ENCODE measurements around the gene MYH7B.

Gene MYH7B

DNA sequence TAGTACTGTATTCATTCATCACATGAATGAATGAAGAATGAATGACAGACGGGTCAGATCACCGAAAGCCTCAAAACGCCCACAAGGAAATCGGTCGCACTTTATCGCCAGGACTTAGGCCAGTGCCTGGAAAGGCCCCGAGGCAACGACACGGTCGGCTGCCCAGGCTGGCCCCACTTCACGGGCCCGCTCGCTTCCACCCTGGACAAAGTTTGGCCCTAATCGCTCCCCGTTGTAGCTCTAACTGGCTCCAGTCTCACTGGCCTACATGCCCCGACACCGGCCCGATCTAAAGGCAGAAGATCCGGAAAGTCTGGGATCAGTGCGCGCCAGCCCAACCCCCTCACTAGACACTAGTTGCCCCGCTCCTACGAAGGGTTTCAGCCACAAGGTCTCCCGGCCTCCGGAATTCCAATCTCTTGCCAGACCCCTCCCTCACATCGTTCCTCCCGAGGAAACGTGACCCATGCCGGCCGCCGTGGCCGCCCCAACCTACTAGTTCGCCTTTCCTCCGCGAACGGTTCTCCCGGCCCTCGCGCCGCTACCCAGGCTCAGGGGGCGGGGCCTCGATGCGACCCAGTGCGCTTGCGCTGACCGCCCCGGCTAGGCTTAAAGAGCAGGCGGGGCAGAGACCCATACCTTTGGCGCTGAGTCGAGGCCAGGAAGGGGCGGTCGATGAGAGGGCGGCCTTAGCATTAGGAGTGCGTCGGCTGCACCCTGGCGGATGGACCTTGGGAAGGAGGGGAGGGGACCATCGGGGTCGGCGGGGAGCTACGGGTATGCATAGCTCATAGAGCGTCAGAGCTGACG is at the start of gene MYH7B, which contains the start of gene GSS:
MYH7B (plus strand) TSS at position 638 of the 810 bp plus-strand sequence. CDS start 22,138 bp downstream, outside the sequence.
GSS (minus strand) TSS at position 576 of the 810 bp plus-strand sequence. CDS start 3,954 bp downstream, outside the sequence.
- peak; percentile 99 for DNase-seq (ENCODE audit: low spot score)

DNA sequence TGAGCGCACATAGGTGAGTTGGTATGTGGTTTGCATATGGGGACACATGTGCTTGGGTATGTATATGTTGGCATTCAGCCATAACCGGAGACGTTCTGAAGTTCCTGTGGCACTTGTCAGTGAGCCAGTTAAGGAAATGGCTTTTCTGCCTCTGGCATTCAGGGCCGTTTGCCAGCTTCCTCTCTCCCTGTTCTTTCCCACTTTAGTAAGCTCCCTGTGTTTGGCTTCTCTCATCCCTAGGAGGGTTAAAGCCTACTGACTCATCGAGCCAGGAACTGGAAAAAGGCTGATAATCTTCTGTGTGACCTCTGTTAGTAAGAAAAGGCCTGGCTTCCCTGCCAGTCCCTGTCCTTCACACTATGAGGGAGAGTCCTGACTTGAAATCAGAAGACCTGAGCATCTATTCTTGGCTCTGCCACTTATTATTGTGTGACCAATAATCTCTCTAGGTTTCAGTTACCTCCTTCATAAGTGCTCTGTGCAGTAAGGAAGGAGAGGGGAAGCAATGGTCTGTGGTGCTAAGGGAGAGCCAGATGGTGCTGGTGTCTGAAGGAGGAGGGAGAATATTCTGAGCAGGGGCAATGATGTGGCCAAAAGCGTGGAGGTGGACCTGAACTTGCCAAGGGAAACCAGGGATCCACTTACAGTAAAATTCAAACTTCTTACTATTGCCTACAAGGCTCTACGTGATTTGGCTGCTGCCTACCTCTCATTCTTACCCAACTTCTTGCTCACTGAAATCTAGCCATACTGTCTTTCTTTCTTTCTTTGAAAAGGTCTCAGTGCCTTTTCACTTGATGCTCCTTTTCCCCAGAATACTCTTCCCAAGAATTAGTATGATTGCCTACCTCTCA is 47.8 kb upstream of the MYH7B start:
- no peak for DNase-seq (ENCODE audit: low spot score)

GRCh38 chr20:34915131-34915530 is 40.5 kb upstream of the MYH7B start:
- no peak for DNase-seq (ENCODE audit: low spot score)

GRCh38 chr20:34915749-34916455 is 39.8 kb upstream of the MYH7B start:
- DNase-seq (ENCODE audit: low spot score): no peak

DNA sequence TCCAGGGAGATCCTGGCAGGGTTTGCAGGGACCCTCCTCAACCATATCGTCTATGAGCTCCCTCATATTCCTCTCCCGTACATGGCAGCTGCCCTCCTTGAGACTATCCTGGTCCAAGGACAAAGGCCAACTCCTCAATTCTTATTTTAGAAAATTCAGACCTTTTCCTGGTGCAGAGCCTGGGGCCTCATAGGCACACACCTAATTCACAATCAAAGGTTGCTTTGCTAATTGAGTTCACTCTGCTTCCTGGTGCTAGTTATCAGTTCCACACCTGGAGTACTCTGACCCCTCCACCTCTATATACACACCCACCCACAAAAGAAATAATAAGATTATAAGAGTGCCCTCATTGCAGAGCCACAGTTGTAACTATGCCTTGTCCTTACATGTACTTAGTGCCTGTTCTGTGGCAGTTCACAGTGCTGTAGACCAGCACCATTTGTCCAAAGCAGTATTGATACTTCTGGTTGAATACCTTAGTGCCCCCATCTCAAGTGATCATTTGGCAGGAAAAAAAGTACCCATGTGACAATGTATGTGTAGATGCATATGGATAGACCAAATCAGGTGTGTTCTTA is 38.8 kb upstream of the MYH7B start:
- no peak for DNase-seq (ENCODE audit: low spot score)

- no peak for DNase-seq (ENCODE audit: low spot score)
Observed at GRCh38 chr20:34920055-34920454, 35.6 kb upstream of the MYH7B start.

GRCh38 chr20:34921436-34921835 is 34.2 kb upstream of the MYH7B start:
- no peak for DNase-seq (ENCODE audit: low spot score)

DNA sequence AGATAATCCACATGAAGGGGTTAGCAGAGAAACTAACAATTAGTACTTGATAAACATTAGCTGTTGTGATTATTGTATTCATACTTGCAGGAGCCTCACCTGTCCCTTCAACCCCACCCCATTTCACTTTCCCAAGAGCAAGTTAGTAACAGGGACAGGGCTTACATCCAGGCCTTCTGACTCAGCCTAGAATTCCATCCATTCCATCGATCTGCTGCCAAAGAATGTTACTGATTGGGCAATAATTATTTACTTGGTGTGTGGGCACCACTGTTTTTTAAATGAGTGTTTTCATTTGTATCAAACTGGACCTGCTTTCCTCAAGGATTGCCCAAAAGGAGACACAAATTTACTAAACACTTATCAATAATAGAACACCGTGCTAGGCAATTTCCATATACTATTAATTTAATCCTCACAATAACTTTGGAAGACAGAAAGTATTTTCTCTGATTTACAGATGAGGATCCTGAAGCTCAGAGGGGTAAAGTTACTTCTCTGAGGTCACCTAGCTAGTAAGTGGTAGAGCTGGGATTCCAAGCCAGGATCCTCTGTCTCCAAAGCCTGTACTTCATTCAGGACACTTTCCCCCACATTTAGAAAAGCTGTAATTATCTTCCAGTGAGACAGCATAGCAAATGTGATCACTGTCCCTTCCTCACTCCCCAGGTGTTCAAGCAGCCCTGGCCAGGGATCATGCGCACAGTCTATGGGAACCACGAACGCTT is 32.9 kb upstream of the MYH7B start:
- DNase-seq (ENCODE audit: low spot score): no peak

DNA sequence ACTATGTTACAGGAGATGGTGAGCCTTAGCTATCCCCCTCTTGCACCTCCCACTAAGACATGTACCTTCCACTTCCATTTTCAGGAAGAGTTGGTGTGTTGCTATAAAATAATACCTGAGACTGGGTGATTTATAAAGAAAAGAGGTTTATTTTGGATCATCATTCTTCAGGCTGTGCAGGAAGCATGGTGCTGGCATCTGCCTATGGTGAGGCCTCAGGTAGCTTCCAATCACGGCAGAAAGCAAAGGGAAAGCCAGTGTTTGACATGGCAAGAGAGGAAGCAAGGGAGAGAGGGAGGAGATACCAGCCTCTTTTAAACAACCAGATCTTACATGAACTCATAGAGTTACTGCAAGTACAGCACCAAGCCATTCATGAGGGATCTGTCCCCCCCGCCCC is 32.3 kb upstream of the MYH7B start:
- DNase-seq (ENCODE audit: low spot score): no peak

GRCh38 chr20:34925341-34925740 is 30.3 kb upstream of the MYH7B start:
- no peak for DNase-seq (ENCODE audit: low spot score)

GRCh38 chr20:34925981-34926380 is 29.7 kb upstream of the MYH7B start:
- DNase-seq (ENCODE audit: low spot score): no peak

- DNase-seq (ENCODE audit: low spot score): no peak
Observed at GRCh38 chr20:34926581-34926980, 29.1 kb upstream of the MYH7B start.

GRCh38 chr20:34927736-34928135 is 27.9 kb upstream of the MYH7B start:
- no peak for DNase-seq (ENCODE audit: low spot score)

- DNase-seq (ENCODE audit: low spot score): no peak
Observed at GRCh38 chr20:34928411-34928810, 27.3 kb upstream of the MYH7B start.

DNA sequence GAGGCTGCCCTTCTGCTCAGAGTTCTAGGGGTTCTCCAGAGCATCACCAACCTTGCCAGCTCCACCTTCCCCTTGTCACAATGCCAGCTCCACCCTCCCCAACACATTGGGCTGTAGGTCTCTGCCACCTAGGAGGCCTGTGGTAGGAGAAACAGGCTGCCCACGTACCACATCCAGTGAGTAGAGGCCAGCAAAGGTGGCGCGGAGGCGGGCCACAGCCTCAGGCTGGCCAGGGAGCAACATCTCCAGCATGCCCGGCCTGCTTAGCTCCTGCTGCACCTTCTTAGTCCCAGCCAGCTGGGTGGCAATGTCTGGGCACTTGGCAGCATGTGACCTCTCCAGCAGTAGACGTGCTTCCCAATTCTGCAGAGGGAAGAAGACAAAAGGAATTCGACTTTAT is 23.9 kb upstream of the MYH7B start:
- no peak for DNase-seq (ENCODE audit: low spot score)

DNA sequence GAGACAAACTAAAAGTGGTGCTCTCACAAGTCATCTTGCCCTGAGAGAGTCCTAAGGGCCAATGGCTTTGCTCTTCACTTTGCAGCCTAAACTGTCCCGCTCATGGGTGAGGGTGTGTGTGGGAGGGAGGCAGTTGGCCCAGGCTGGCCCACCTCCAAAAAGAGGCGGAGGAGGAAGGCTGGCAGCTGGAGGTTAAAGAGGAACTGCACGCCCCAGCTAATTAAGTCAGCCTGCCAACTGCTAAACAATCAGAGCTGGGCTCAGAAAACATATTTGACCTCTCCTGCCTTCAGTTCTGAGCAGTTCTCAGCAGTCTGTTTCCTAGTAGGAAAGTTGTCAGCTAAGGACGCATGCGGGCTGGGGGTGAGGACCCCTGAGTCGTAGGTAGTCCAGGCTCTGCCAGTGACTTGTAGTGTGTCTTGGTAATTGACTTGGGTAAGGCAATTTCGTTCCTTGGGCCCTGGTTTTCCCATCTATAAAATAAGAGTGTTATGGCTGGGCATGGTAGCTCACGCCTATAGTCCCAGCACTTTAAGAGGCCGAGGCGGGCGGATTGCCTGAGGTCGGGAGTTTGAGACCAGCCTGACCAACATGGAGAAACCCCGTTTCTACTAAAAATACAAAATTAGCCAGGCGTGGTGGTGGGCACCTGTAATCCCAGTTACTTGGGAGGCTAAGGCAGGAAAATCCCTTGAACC is 17.1 kb upstream of the MYH7B start:
- DNase-seq (ENCODE audit: low spot score): peak; percentile 25

GRCh38 chr20:34940081-34940481 is 15.6 kb upstream of the MYH7B start:
- DNase-seq (ENCODE audit: low spot score): peak; percentile 22

DNA sequence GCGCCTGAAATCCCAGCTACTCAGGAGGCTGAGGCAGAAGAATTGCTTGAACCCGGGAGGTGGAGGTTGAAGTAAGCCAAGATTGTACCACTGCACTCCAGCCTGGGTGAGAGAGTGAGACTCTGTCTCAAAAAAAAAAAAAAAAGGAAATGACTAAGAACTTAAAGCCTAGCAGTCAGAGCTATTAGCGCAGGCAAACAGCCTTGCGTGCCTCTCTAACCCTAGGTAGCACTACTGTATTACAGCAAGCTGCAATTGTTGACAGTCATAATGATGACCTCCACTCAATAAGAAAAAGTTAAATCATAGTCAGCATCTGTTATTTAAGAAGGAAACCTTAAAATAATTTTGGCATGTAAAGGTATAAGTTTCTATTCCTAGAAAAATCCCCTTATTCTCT is 14.4 kb upstream of the MYH7B start:
- DNase-seq (ENCODE audit: low spot score): peak; percentile 8

GRCh38 chr20:34942301-34942700 is 13.4 kb upstream of the MYH7B start:
- DNase-seq (ENCODE audit: low spot score): no peak

GRCh38 chr20:34943808-34944567 is 11.7 kb upstream of the MYH7B start:
- no peak for DNase-seq (ENCODE audit: low spot score)

All from left forelimb (tissue), 1 donor.